ENCODE data around the gene TMEM132D.

Gene TMEM132D

DNA sequence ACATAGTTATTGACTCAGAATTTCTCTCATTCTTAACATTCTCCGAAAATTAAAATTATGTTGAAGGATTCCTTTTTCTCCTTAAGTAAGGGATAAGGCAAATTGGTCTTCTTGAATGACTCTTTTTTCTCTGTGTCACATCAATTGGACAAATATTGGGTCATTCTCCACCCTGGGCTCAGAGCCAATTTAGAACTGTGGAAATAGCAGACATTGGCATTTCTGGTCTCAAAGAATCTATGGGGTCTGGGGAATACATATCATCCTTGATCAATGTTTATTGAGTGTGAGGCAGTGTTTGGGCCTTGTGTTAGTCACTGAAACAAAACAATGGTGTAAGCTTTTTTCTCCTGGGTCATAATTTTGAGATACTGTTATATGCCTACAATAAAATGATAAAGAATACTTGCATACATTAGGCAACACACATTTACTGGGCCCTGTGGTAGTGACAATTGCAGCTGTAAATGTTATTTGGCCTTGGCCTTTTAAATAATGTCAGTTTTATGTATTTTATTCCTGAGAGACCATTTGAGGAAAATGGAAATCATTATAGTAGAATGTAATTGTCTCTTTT, 414.6 kb downstream of the TMEM132D start:
- Histone ChIP-seq H3K36me3 (ENCODE audit: control insufficient read depth, insufficient read depth, low read length) (no peaks in the 10 kb centered on the region), H3K4me1 (ENCODE audit: control insufficient read depth, insufficient read depth, low read length) (no peaks in the 10 kb centered on the region), H3K9ac (ENCODE audit: low read length) (no peak overlapping the region), H3K4me3 (ENCODE audit: low read length) (no peak overlapping the region), H3K9me3 (ENCODE audit: control insufficient read depth, low read length) (no peaks in the 10 kb centered on the region), H3K27me3 (ENCODE audit: control insufficient read depth, insufficient read depth, low read length) (no peaks in the 10 kb centered on the region)

DNA sequence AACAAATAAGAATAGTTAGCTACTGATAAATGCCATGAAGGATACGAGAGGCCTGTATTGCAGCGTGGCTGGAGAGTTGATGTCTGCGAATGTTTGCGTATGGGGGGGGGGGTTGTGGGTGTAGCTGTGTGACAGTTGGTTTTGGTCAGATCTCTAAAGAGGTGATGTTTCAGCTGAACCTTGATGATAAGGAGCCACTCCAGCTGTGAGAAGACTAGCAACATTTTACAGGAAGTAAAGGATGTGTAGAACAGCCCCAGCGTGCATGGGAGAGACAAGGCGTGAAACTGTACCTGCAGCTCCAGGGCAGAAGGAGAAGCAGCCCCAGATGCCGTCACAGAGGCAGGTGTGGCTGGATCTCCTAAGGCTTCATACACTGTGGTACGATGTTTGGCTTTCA, 416.9 kb downstream of the TMEM132D start:
- Histone ChIP-seq H3K9ac (ENCODE audit: low read length) (no peak overlapping the region), H3K4me3 (ENCODE audit: low read length) (no peak overlapping the region), H3K9me3 (ENCODE audit: control insufficient read depth, low read length) (no peaks in the 10 kb centered on the region), H3K4me1 (ENCODE audit: control insufficient read depth, insufficient read depth, low read length) (no peaks in the 10 kb centered on the region), H3K27me3 (ENCODE audit: control insufficient read depth, insufficient read depth, low read length) (no peaks in the 10 kb centered on the region), H3K36me3 (ENCODE audit: control insufficient read depth, insufficient read depth, low read length) (no peaks in the 10 kb centered on the region)

DNA sequence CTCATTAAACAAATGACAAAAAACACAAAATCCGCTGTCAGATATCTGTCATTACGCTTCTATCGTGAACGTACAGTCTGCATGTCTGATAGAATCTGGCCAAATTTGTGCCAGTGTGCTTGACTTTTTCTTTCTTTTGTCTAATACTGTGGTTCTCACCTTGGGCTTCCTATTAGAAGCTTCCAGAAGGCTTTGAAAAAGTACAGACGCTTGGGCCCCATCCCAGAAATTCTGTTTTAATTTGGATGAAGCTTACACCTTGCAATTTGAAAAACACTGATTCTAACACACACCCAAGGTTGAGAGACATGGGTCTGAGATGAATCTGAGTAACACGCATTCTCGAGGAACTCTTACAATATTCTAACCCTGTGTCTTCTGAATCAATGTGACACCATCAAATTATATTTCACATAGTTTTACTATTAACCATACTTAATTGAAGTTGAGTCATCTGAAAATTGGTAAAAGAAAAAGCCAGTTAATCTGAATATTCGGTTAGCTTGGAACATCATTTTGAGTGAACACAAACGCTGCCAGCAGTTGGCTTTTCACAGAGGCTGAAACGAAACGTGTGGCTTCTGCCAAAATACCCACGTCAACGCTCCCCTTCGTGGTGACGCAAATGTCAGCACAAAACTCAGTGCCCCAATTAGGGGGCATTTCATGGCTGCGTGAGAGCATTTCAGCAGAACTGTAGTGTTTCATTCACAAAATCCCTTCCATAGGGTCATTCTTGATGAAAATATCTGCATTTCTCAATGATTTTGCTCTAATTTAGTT, 420.5 kb downstream of the TMEM132D start:
- no peaks in the 10 kb centered on the region for H3K27me3 ChIP-seq (ENCODE audit: control insufficient read depth, insufficient read depth, low read length)
- H3K36me3 ChIP-seq (ENCODE audit: control insufficient read depth, insufficient read depth, low read length), result no peaks in the 10 kb centered on the region
- no peak overlapping the region for H3K9ac ChIP-seq (ENCODE audit: low read length)
- no peak overlapping the region for H3K4me3 ChIP-seq (ENCODE audit: low read length)
- no peaks in the 10 kb centered on the region for H3K9me3 ChIP-seq (ENCODE audit: control insufficient read depth, low read length)
- no peaks in the 10 kb centered on the region for H3K4me1 ChIP-seq (ENCODE audit: control insufficient read depth, insufficient read depth, low read length)

DNA sequence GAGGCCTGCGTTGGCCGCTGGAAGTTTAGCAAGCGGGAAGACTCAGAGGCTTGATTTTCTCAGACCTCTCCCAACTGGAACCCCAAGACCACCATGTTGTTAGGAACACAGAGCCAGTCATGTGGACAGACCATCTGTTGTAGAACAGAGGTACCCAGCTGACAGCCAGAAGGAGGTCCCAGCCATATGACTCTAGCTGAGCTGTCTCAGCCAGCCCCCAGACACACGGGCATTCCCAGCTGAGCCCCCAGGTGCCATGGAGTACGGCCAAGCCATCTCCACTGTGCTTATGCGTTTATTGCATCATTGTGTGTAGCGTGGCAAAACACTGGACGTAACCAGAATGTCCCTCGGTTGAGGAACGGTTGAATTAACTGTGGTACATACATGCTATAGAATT, 421.9 kb downstream of the TMEM132D start:
- Histone ChIP-seq H3K9ac (ENCODE audit: low read length) (no peak overlapping the region), H3K36me3 (ENCODE audit: control insufficient read depth, insufficient read depth, low read length) (no peaks in the 10 kb centered on the region), H3K4me1 (ENCODE audit: control insufficient read depth, insufficient read depth, low read length) (no peaks in the 10 kb centered on the region), H3K9me3 (ENCODE audit: control insufficient read depth, low read length) (no peaks in the 10 kb centered on the region), H3K4me3 (ENCODE audit: low read length) (no peak overlapping the region), H3K27me3 (ENCODE audit: control insufficient read depth, insufficient read depth, low read length) (no peaks in the 10 kb centered on the region)

DNA sequence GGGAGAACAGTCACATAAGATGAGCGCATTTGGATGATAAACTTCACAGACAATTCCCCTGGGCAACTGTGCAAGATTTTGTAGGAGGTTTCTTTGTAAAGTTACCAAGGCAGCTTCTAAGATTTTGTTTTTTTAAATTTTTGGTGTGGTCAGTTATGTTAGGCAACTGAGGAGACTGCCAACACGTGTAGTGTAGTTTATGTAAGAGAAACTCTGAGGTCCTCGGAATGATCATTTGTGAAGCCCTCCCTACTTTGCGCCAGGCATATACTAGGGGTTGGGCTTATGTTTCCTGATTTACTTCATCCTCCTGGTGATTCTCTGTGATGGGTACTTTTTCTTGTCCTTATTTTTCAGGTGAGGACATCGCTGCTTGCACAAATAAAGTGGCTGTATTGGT, 433.6 kb downstream of the TMEM132D start:
- no peaks in the 10 kb centered on the region for H3K36me3 ChIP-seq (ENCODE audit: control insufficient read depth, insufficient read depth, low read length)
- no peak overlapping the region for H3K4me3 ChIP-seq (ENCODE audit: low read length)
- H3K27me3 ChIP-seq (ENCODE audit: control insufficient read depth, insufficient read depth, low read length), result no peaks in the 10 kb centered on the region
- H3K4me1 ChIP-seq (ENCODE audit: control insufficient read depth, insufficient read depth, low read length), result no peaks in the 10 kb centered on the region
- H3K9ac ChIP-seq (ENCODE audit: low read length), result no peak overlapping the region
- H3K9me3 ChIP-seq (ENCODE audit: control insufficient read depth, low read length), result no peaks in the 10 kb centered on the region

DNA sequence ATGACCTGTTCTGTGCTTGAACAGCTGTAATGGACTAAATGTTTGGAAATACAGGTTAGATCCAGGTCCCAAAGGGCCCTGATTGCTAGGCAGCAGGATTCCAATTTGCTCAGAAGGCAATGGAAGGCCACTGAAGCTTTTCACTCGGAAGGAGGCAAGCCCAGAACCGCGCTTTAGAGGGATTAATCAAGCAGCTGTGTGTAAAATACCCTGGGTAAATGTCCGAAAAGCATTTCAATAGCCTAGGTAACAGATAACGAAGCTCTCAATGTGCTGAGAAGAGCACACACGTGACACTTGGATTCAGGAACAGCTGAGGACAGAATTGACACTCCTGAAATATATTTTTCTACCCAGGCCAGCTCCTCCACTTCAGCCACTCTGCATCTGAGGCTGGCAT, 436.1 kb downstream of the TMEM132D start:
- H3K4me3 ChIP-seq (ENCODE audit: low read length), result no peak overlapping the region
- no peak overlapping the region for H3K9ac ChIP-seq (ENCODE audit: low read length)
- H3K36me3 ChIP-seq (ENCODE audit: control insufficient read depth, insufficient read depth, low read length), result no peaks in the 10 kb centered on the region
- no peaks in the 10 kb centered on the region for H3K27me3 ChIP-seq (ENCODE audit: control insufficient read depth, insufficient read depth, low read length)
- no peaks in the 10 kb centered on the region for H3K4me1 ChIP-seq (ENCODE audit: control insufficient read depth, insufficient read depth, low read length)
- no peaks in the 10 kb centered on the region for H3K9me3 ChIP-seq (ENCODE audit: control insufficient read depth, low read length)

DNA sequence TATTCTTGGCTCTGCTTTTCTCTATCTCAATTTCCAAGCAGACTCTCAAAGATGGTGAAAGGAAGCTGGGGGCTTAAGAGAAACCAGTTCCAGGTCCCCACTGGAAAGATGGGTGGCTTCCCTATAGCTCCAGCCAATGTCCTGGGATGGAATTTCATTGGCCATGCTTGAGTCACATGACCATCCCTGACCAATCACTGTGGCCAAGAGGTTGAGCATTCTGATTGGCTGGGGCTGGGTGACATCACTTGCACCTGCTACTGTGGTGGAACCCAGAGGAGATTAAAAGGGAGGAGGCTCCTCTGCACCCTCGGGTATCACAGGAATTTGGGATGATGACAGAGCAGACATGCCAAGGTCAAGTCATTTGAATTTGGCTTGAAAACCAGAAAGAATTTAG, 436.5 kb downstream of the TMEM132D start:
- no peaks in the 10 kb centered on the region for H3K27me3 ChIP-seq (ENCODE audit: control insufficient read depth, insufficient read depth, low read length)

DNA sequence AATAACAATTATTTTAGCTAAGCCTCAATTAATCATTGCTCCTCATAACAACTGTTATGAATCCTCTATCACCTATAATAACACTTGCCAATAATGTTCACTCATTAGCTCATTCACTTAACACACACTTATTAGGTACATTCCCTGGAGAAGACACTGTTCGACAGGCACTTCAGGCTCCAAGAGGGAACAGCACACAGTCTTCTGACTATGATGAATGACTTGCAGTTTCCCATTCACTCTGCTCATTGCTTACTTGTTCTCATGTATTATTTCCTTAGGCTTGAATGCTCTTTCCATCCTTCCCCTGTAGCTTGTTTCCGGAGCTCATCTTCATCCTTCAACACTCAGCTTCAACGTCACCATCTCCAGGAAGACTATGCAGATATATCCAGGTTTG, 437.3 kb downstream of the TMEM132D start:
- Histone ChIP-seq H3K9ac (ENCODE audit: low read length) (no peak overlapping the region), H3K9me3 (ENCODE audit: control insufficient read depth, low read length) (no peaks in the 10 kb centered on the region), H3K36me3 (ENCODE audit: control insufficient read depth, insufficient read depth, low read length) (no peaks in the 10 kb centered on the region), H3K4me1 (ENCODE audit: control insufficient read depth, insufficient read depth, low read length) (no peaks in the 10 kb centered on the region), H3K27me3 (ENCODE audit: control insufficient read depth, insufficient read depth, low read length) (no peaks in the 10 kb centered on the region), H3K4me3 (ENCODE audit: low read length) (no peak overlapping the region)

More for the DNA sequence above, 436.5 kb downstream of the TMEM132D start:
- H3K9ac ChIP-seq (ENCODE audit: low read length), result no peak overlapping the region
- no peaks in the 10 kb centered on the region for H3K9me3 ChIP-seq (ENCODE audit: control insufficient read depth, low read length)
- H3K4me3 ChIP-seq (ENCODE audit: low read length), result no peak overlapping the region
- no peaks in the 10 kb centered on the region for H3K36me3 ChIP-seq (ENCODE audit: control insufficient read depth, insufficient read depth, low read length)
- no peaks in the 10 kb centered on the region for H3K4me1 ChIP-seq (ENCODE audit: control insufficient read depth, insufficient read depth, low read length)

DNA sequence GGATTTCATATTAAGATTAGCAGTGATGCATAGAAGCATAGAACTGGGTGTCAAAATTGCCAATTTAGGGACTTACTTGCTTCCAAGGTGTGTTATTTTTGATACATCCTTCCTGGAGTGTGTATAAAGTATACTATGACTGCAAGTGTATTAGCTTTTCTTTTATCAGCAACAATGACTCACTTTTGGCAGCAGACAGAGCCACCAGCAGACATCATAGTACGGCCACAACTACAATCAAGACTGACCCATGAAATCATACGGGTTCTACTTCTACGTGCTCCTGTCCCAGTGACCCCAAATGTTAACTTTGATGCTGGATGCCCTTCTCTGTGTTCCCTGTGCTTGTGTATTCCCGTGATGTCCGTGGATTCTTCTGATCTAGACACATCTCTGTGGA, 443.9 kb downstream of the TMEM132D start:
- no peaks in the 10 kb centered on the region for H3K27me3 ChIP-seq (ENCODE audit: control insufficient read depth, insufficient read depth, low read length)
- H3K9me3 ChIP-seq (ENCODE audit: control insufficient read depth, low read length), result no peaks in the 10 kb centered on the region
- no peaks in the 10 kb centered on the region for H3K4me1 ChIP-seq (ENCODE audit: control insufficient read depth, insufficient read depth, low read length)
- H3K4me3 ChIP-seq (ENCODE audit: low read length), result no peak overlapping the region
- H3K36me3 ChIP-seq (ENCODE audit: control insufficient read depth, insufficient read depth, low read length), result no peaks in the 10 kb centered on the region
- H3K9ac ChIP-seq (ENCODE audit: low read length), result no peak overlapping the region

DNA sequence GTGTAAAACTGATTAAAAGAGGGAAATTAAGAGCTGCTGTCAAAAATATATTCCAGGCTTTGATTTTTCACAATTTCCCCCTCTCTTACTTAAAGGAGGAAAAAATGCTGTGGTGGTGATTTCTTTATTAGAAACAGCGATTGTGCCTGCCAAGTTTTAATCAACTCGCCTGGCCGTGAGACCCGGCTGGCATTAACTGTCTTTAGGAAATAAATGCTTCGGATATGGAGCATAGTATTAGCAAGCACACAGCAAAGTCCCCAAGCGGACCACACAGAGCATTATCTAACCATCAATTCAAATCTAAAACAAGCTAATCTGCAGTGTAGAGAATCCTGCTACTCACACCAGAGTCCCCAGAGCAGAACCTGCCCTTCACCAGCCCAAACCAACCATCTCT, 457.1 kb downstream of the TMEM132D start:
- Histone ChIP-seq H3K4me3 (ENCODE audit: low read length) (no peak overlapping the region), H3K27me3 (ENCODE audit: control insufficient read depth, insufficient read depth, low read length) (no peaks in the 10 kb centered on the region), H3K9me3 (ENCODE audit: control insufficient read depth, low read length) (no peaks in the 10 kb centered on the region), H3K36me3 (ENCODE audit: control insufficient read depth, insufficient read depth, low read length) (no peaks in the 10 kb centered on the region), H3K9ac (ENCODE audit: low read length) (no peak overlapping the region), H3K4me1 (ENCODE audit: control insufficient read depth, insufficient read depth, low read length) (no peaks in the 10 kb centered on the region)

DNA sequence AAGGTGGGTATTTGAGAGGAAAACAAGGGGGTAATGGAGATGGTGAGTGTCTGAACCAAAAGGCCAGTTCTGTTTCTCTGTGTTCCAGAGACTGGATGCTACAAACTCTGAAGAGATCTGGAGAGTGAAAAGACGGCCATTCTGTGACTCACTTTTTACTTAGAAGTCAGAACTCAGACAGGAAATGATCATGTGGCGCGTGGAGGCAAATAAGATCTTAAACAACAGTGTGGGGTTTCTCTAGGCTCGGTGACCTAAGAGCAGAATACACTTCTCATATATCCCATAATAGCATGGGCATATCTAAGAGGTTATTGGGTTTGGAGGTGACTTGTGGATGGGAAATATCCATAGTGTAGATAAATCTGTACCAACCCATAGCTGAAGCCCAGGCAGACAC, 463.5 kb downstream of the TMEM132D start:
- Histone ChIP-seq H3K9me3 (ENCODE audit: control insufficient read depth, low read length) (no peaks in the 10 kb centered on the region), H3K9ac (ENCODE audit: low read length) (no peak overlapping the region), H3K4me1 (ENCODE audit: control insufficient read depth, insufficient read depth, low read length) (no peaks in the 10 kb centered on the region), H3K4me3 (ENCODE audit: low read length) (no peak overlapping the region), H3K36me3 (ENCODE audit: control insufficient read depth, insufficient read depth, low read length) (no peaks in the 10 kb centered on the region), H3K27me3 (ENCODE audit: control insufficient read depth, insufficient read depth, low read length) (no peaks in the 10 kb centered on the region)

DNA sequence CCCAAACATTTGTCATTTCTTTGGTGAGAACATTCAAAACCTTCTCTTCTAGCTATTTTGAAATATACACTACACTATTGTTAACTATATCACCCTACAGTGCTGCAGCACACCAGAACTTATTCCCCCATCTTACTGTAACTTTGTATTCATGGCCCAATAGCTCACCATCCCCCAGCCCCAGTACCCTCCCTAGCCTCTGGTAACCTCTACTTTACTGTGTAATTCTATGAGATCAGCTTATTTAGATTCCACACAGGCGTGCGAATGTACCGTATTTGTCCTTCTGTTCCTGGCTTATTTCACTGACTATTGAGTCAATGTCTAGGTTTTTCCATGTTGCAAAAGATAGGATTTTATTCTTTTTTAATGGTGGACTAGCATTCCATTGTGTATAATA, 469.0 kb downstream of the TMEM132D start:
- no peak overlapping the region for H3K9ac ChIP-seq (ENCODE audit: low read length)

More for the DNA sequence above, 469.0 kb downstream of the TMEM132D start:
- Histone ChIP-seq H3K27me3 (ENCODE audit: control insufficient read depth, insufficient read depth, low read length) (no peaks in the 10 kb centered on the region), H3K36me3 (ENCODE audit: control insufficient read depth, insufficient read depth, low read length) (no peaks in the 10 kb centered on the region), H3K4me3 (ENCODE audit: low read length) (no peak overlapping the region), H3K9me3 (ENCODE audit: control insufficient read depth, low read length) (no peaks in the 10 kb centered on the region), H3K4me1 (ENCODE audit: control insufficient read depth, insufficient read depth, low read length) (no peaks in the 10 kb centered on the region)
